Measurements from ENCODE around the gene TRIM26.
A peak's percentile ranks its signal among the peaks of the same experiment; 100 is the strongest.
"Not testable (repeated sequence)": the region's sequence is repeated elsewhere in the genome, so short reads cannot be mapped to it uniquely, and the experiment has no call there.

TRIM26 gene

GRCh38 chr6:30151580-30151979, 61.6 kb downstream of the TRIM26 start:
- DNase-seq = no peak

DNA sequence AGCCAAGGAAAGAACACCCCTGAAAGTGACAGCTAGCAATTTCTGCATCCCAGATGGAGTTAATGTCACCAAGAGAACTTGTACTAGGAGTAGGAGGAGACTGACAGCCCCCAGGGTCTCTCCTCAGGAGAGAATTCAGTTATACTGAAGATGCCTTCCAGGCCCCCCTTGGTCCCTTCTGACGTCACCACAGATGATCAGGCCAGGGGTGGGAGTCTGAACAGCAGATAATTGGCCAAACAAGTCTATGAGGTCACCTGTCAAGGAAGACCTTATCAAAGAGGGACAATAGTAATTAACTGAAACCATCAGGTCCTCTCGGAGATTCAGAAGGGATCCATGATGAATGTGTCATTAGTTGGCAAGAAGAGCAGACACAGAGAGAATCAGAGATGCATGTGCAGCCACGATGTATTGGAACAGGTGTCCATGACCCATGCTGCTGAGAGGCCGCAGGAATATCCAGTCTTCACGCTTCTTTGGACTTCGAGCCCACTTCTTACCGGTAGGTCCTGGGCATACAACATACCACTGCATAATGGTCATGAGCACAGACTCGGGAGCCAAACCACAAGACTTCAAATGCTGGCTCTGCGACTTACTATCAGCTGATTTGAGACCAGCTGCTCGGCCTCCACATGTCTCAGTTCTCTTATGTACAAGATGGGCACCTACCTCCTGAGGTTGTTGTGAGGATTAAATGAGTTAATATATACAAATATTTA, 62.4 kb downstream of the TRIM26 start:
- peak; percentile 40 for DNase-seq

DNA sequence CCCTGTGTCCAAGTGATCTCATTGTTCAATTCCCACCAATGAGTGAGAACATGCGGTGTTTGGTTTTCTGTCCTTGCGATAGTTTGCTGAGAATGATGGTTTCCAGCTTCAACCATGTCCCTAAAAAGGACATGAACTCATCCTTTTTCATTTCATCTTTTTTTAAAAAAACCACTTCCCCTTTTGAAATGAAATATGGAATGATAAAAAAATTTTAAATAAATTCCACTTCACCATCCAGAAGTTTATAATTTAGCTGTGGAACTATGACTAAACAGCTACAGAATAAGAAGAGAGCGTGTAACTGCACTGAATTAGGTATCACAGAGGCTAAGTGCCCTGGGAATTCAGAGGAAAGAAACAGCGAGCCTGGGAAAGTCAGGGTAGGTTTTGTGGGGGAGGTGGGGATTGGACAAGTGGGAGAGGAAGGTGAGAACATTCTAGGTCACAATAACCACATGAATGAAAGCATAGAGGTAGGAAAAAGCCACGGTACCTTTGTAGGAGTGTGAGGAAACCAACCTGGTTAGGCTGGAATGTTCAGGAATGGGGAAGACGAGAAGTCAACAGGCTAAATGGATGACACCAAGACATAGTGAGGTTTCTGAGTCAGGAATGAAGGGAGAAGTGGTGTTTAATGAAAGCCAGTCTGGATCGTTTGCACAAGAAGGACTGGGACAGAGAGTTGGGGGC, 63.2 kb downstream of the TRIM26 start:
- no peak for DNase-seq

DNA sequence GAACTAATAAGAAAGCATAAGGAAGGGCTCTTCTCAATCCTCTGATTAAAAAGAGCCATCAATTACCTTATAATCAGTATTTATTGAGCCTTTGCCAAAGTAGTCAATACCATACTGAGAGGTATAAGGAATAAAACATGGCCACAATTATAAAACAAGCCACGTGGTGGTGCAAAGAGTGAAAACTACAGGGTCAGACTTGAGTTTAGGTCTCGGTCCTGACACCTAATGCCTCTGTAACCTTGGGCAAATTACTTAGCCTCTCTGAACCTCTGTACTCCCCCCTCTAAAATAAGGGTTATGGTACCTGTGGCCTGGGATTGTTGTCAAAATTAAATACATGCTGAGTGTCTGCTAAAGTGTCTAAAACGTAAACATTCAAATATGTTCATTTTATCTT, 64.0 kb downstream of the TRIM26 start:
- no peak for DNase-seq

DNA sequence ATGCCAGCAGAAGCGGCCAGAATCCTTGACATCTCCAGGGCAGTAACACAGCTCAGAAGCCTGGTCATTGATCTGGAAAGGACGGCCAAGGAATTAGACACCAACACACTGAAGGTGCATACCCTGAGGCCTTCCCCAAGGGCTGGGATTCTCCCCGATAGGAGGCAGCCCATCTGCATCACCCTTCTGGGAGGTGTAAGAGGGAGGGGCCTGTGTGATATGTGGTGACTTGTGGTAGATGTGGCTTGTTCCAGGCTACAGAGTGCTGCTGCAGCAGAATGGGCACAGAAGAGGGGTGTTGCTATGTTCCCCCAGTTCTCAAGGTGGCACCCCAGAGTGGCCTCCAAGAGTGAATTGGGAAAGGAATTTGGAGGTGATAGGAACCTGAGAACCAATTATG, 66.1 kb downstream of the TRIM26 start:
- no peak for DNase-seq

DNA sequence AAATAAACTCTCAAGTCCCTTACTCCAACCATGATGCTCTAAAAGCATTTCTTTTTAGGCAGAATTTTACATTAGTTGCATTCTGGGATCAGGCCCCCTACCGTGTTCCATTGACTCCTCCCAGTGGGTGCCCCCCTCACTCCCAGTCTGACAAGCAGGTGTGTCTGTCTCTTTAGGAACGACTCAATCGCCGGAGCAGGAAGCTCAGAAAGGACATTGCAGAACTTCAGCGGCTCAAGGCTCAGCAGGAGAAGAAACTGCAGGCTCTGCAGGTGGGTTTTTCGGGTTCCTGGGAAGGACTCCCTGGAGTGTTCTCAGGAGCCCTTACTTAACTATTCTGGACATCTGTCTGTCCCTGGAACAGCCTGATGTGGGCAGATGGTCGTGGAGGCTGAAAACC, 67.4 kb downstream of the TRIM26 start:
- DNase-seq = no peak

DNA sequence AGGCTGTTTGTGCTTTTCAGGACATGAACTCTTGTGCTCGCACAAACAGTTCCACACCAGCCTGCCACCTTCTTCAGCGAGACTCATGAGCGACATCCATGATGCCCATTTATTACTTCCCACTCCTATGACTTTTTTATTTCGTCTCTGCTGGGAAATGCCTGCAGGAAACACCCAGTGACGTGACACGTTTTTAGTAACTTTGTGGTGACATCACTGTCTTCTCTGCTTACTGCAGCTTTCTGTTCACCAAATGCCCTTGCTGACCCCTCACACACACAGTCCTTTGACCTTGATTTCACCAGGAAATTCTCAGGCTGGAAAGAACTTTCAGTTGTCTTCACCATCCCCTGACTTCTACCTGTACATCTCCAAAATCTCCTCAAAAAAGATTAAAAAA, 68.4 kb downstream of the TRIM26 start:
- DNase-seq = no peak

DNA sequence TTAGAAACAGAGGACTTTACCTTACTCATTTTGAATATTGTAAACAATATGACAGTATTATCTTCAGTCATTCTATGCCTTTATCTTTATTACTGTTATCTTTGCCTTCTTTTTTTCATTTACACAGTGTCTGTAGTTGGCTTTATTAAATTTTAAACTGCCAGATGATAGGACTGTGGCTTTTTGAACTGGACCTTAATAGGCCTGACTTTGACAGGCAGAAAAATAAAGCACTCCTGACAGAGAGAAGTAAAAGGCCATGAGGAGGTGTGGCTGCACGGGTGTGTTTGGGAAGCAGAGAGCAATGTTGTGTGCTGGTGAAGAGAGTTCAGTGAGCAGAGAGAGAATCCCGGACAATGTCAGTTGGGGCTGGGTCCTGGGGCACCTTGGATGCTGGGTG, 69.4 kb downstream of the TRIM26 start:
- no peak for DNase-seq

- DNase-seq = no peak
These were observed 70.5 kb downstream of the TRIM26 start for GRCh38 chr6:30142665-30143064.

DNA sequence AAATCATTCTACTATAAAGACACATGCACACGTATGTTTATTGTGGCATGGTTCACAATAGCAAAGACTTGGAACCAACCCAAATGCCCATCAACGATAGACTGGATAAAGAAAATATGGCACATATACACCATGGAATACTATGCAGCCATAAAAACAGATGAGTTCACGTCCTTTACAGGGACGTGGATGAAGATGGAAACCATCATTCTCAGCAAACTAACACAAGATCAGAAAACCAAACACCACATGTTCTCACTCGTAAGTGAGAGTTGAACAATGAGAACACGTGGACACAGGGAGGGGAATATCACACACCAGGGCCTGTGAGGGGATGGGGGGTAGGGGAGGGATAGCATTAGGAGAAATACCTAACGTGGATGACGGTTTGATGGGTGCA, 73.0 kb downstream of the TRIM26 start:
- not testable (repeated sequence) for DNase-seq

DNA sequence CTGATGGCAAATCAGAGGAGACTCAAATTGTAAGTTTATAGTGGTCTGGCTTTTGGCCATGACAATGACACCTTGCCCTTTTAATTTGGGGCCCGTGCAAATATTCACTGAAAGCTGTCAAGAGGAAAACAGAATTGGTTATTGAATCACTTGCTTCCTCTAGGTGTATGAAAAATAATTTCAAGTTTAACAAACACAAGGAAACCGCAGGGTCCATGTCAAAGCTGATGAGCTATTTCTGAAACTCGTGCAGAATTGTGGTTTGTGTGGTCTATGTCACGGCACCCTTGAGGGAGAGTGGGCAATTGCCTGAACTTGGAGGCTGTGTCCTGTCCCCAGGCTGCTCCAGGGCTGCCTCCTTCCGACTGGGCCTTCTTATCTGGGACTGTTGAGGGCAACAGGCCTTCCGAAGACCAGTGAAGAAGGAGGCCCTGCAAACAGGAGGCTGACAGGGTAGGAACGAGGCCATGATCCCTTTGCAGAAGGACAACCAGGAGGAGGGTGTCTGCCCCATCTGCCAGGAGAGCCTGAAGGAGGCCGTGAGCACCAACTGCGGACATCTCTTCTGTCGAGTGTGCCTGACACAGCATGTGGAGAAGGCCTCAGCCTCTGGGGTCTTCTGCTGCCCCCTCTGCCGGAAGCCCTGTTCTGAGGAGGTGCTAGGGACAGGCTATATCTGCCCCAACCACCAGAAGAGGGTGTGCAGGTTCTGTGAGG, 76.5 kb downstream of the TRIM26 start:
- DNase-seq = no peak

DNA sequence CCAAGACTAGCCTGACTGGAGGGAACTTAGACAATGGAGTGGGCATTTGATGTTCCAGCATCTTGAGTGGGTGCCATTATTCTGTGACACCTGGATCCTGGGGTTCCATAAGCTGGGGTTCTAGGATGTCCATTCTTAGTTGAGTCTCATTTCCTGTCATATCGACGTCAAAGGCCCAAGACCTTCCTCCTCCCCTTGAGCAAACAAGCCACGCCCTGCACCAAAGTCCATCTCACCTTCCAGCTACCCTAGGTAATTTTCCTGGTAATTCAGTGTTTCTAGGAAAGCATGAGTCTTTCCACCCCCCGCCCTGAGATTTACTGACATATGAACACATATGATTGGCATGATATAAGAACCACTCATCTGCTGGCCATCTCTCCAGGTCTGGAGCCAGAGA, 77.4 kb downstream of the TRIM26 start, which contains the start of gene TRIM40:
TSS of gene TRIM40 (plus strand) at position 384 of the 400 bp plus-strand sequence. CDS start 897 bp downstream, outside the sequence.
- no peak for DNase-seq

DNA sequence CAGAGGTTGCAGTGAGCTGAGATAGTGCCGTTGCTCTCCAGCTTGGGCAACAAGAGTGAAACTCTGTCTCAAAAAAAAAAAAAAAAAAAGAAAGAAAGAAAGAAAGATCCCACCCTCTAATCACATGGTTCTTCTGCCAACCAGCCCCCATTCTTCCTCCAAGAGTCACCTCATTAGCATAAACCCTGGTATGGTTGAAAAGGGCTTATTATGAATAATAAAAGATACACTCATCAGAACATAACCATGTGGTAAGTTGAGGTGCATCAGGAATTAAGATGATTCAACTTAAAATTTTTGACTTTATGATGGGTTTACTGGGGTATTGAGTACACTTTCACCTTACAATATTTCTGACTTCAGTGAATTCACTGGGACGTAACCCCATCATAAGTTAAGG, 78.1 kb downstream of the TRIM26 start:
- no peak for DNase-seq

Data from DMS79 treated with DMSO at 0.1 percent for 48 hours (cell line).